Gastroesophageal sphincter (tissue), 4 donors: Measurements from ENCODE around the gene MOCOS. TPM values are rescaled to one million over a fixed set of nuclear protein-coding genes. Genes with fewer than 3 reads are reported as not detected.

ENCODE experiments used
- ATAC-seq: fragments of 150-250 bp; one replicate; pipeline ENCODE4 v1.9.1; 2016; ENCODE audit warnings: mild to moderate bottlenecking, moderate library complexity
- H3K27ac ChIP-seq, 4 donors: fragments of 200-600 bp; sonication (generic) in 3 of 4; 1 replicate in 3 of 4; 2 replicates in 1 of 4; pipeline ENCODE4 v1.5.1; 2016 to 2019
- H3K27me3 ChIP-seq: fragments of 200-600 bp; sonication (generic); one replicate; pipeline ENCODE4 v1.5.1; 2019
- H3K36me3 ChIP-seq, 2 donors: fragments of 200-600 bp; sonication (generic); one replicate each; pipeline ENCODE4 v1.5.1; 2019; ENCODE audit warnings: control low read depth in 1 of 2
- H3K4me1 ChIP-seq, 3 donors: fragments of 200-600 bp; sonication (generic); 1 replicate in 2 of 3; 2 replicates in 1 of 3; pipeline ENCODE4 v1.5.1; 2016 to 2019; ENCODE audit warnings: control low read depth in 2 of 3
- H3K4me3 ChIP-seq, 2 donors: fragments of 200-600 bp; sonication (generic); one replicate each; pipeline ENCODE4 v1.5.1; 2019; ENCODE audit warnings: mild to moderate bottlenecking in 1 of 2, moderate library complexity in 1 of 2
- H3K9me3 ChIP-seq, 3 donors: fragments of 200-600 bp; sonication (generic); one replicate each; pipeline ENCODE4 v1.5.1; 2017 to 2019; ENCODE audit warnings: control low read depth in 2 of 3
- CTCF ChIP-seq, 4 experiments: fragments of 200-600 bp in 2 of 4; fragments of 450-650 bp in 2 of 4; sonication (generic) in 1 of 4; IDR thresholded peaks; one replicate each; pipeline ENCODE4 v1.5.1; 2017 to 2019; ENCODE audit warnings: antibody characterized with exemption in 4 of 4, mild to moderate bottlenecking in 2 of 4, moderate library complexity in 2 of 4
- EP300 ChIP-seq: sonication (generic); formaldehyde crosslinking; IDR thresholded peaks from one replicate; pipeline ENCODE4 v1.6.1; 2017; ENCODE audit warnings: antibody characterized with exemption, mild to moderate bottlenecking
- POLR2A ChIP-seq, 2 donors: fragments of 450-650 bp; IDR thresholded peaks; one replicate each; pipeline ENCODE4 v1.6.1; 2017; ENCODE audit warnings: antibody characterized with exemption in 2 of 2, mild to moderate bottlenecking in 2 of 2, moderate library complexity in 1 of 2
- POLR2AphosphoS5 ChIP-seq: sonication (generic); formaldehyde crosslinking; IDR thresholded peaks from one replicate; pipeline ENCODE4 v1.6.1; 2017; ENCODE audit warnings: antibody characterized with exemption
- WGBS, 2 donors: methylation state at CpG; one replicate each; pipeline ENCODE4 v1.1.5; 2018; ENCODE audit warnings: low coverage in 1 of 2; 5-methylcytosine and 5-hydroxymethylcytosine counted together
- total RNA-seq, 4 donors: library from RNA; depleted of rRNA; stranded (reverse); fragments of >200 nt; gene quantifications; one replicate each; pipeline ENCODE4 v1.1.0, GENCODE V29; 2016

Gene MOCOS, protein sequence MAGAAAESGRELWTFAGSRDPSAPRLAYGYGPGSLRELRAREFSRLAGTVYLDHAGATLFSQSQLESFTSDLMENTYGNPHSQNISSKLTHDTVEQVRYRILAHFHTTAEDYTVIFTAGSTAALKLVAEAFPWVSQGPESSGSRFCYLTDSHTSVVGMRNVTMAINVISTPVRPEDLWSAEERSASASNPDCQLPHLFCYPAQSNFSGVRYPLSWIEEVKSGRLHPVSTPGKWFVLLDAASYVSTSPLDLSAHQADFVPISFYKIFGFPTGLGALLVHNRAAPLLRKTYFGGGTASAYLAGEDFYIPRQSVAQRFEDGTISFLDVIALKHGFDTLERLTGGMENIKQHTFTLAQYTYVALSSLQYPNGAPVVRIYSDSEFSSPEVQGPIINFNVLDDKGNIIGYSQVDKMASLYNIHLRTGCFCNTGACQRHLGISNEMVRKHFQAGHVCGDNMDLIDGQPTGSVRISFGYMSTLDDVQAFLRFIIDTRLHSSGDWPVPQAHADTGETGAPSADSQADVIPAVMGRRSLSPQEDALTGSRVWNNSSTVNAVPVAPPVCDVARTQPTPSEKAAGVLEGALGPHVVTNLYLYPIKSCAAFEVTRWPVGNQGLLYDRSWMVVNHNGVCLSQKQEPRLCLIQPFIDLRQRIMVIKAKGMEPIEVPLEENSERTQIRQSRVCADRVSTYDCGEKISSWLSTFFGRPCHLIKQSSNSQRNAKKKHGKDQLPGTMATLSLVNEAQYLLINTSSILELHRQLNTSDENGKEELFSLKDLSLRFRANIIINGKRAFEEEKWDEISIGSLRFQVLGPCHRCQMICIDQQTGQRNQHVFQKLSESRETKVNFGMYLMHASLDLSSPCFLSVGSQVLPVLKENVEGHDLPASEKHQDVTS
- 1 to 10 TPM; 1.3 to 2.1 (median 1.7) TPM for total RNA-seq

DNA sequence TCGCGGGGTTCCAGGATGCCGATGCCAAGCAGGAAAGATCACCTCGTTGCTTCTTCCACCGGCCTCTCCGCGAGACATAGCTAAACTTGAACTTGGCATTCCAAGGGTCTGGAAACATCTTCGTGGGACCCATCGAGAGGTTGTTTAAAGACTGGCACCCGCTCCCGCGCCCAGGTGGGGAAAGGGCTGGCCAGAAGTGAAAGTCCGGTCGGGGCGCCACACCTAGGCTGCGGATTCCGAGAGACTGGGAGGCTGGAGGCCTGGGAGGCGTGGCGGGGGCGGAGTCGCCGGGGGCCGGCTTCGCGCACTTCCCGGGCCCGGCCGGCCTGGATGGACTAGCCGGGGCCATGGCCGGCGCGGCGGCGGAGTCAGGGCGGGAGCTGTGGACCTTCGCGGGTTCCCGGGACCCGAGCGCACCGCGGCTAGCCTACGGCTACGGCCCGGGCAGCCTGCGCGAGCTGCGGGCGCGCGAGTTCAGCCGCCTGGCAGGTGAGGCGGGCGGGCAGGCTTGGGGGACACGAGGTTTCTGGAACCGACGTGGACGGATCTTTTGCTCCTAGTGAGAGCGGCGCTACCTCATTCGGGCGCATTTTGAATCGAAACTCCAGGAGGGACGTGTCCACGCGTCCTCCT, at the start of gene MOCOS:
Gene MOCOS (plus strand): TSS at position 305 of the 633 bp plus-strand sequence. CDS start 43 bp downstream, at position 348.
- Histone ChIP-seq H3K4me3 (peak within 1 kb of the TSS; percentile 70 to 74), H3K27me3 (no peaks in the 10 kb centered on the region), H3K27ac (peak within 1 kb of the TSS in 2 of 4 donors; percentile 49 to 69), H3K9me3 (no peaks in the 10 kb centered on the region), H3K4me1 (peaks cover 0 to 25% (median 8%) of the 10 kb centered on the region in 3 donors), H3K36me3 (no peaks in the 10 kb centered on the region)
- peak; percentile 92 for ATAC-seq
- WGBS, 2 donors = 0% methylated on average over 6 of the region's 66 CpGs; no CpG with 5 or more reads in 1 of the 2 donors
- TF ChIP-seq POLR2A (IDR thresholded peaks at IDR 0.05) (peak; percentile 7 to 23), POLR2AphosphoS5 (no peak), CTCF (IDR thresholded peaks at IDR 0.05) (peak in 1 of 4 experiments; percentile 13), EP300 (no peak)

- Histone ChIP-seq H3K36me3 (peaks cover 0 to 100% of the 10 kb centered on the region in 2 donors), H3K27ac (no peak overlapping the region), H3K4me3 (no peak overlapping the region), H3K27me3 (no peaks in the 10 kb centered on the region), H3K9me3 (no peaks in the 10 kb centered on the region), H3K4me1 (peaks cover 0 to 11% (median 0%) of the 10 kb centered on the region in 3 donors)
- WGBS, 2 donors = 77 to 83% methylated on average over 3 to 4 of the region's 5 CpGs
- no peak for ATAC-seq
- TF ChIP-seq POLR2AphosphoS5 (no peak), EP300 (no peak), CTCF (IDR thresholded peaks at IDR 0.05) (no peak), POLR2A (IDR thresholded peaks at IDR 0.05) (no peak)
Measured at GRCh38 chr18:36139245-36139644, 48.1 kb upstream of the MOCOS start.

GRCh38 chr18:36141576-36141975, 45.7 kb upstream of the MOCOS start:
- no peak for ATAC-seq
- no peaks in the 10 kb centered on the region for H3K9me3 ChIP-seq
- TF ChIP-seq POLR2A (IDR thresholded peaks at IDR 0.05) (no peak), EP300 (no peak), POLR2AphosphoS5 (no peak), CTCF (IDR thresholded peaks at IDR 0.05) (no peak)
- H3K4me1 ChIP-seq = no peaks in the 10 kb centered on the region
- WGBS, 2 donors = 95 to 100% methylated on average over 3 to 4 of the region's 4 CpGs
- H3K4me3 ChIP-seq = no peak overlapping the region
- H3K27me3 ChIP-seq = no peaks in the 10 kb centered on the region
- peaks cover 5 to 100% of the 10 kb centered on the region in 2 donors for H3K36me3 ChIP-seq
- no peak overlapping the region for H3K27ac ChIP-seq

- Histone ChIP-seq H3K9me3 (no peaks in the 10 kb centered on the region), H3K27me3 (no peaks in the 10 kb centered on the region), H3K4me1 (no peaks in the 10 kb centered on the region), H3K27ac (no peak overlapping the region), H3K4me3 (no peak overlapping the region), H3K36me3 (peaks cover 5 to 100% of the 10 kb centered on the region in 2 donors)
- ATAC-seq = no peak
- 86 to 91% methylated on average over 3 of the region's 3 CpGs for WGBS, 2 donors
- TF ChIP-seq CTCF (IDR thresholded peaks at IDR 0.05) = no peak
Measured at GRCh38 chr18:36142751-36143150, 44.5 kb upstream of the MOCOS start.
